SK-N-SH treated with all-trans-retinoic acid at 6 μM for 48 hours (cell line): ENCODE data around the gene LPP.

Source experiments
- ATAC-seq: fragments of 200-7000 bp; cut with Tn5 transposase; 3 replicates; pipeline ENCODE4 v1.9.1; 2020; ENCODE audit warnings: mild to moderate bottlenecking, moderate library complexity
- ARNTL ChIP-seq: fragments of 450-650 bp; formaldehyde crosslinking; IDR thresholded peaks from 2 replicates; pipeline ENCODE4 v1.5.0; 2020; ENCODE audit warnings: low read depth, mild to moderate bottlenecking, moderate library complexity, borderline replicate concordance
- BACH2 ChIP-seq: fragments of 250-450 bp; sonication (Bioruptor Pico); IDR thresholded peaks from 2 replicates; pipeline ENCODE4 v1.9.0; 2021; ENCODE audit warnings: mild to moderate bottlenecking, borderline replicate concordance
- CREB5 ChIP-seq: fragments of 250-450 bp; sonication (Bioruptor Pico); IDR thresholded peaks from 2 replicates; pipeline ENCODE4 v1.5.1; 2020; ENCODE audit warnings: low read depth, mild to moderate bottlenecking, moderate library complexity
- CSDC2 ChIP-seq: fragments of 250-450 bp; sonication (Bioruptor Pico); IDR thresholded peaks from 2 replicates; pipeline ENCODE4 v1.5.0; 2020; ENCODE audit warnings: mild to moderate bottlenecking, moderate library complexity
- ESRRG ChIP-seq: fragments of 250-450 bp; sonication (Bioruptor Pico); IDR thresholded peaks from 2 replicates; pipeline ENCODE4 v1.6.1; 2021; ENCODE audit warnings: mild to moderate bottlenecking
- GLIS3 ChIP-seq: fragments of 250-450 bp; sonication (Bioruptor Pico); IDR thresholded peaks from 2 replicates; pipeline ENCODE4 v1.5.0; 2020; ENCODE audit warnings: mild to moderate bottlenecking, moderate library complexity
- ISL1 ChIP-seq: fragments of 250-450 bp; sonication (Bioruptor Pico); IDR thresholded peaks from 2 replicates; pipeline ENCODE4 v2.1.2; 2022; ENCODE audit warnings: mild to moderate bottlenecking, moderate library complexity
- OSR1 ChIP-seq: fragments of 250-450 bp; sonication (Bioruptor Pico); IDR thresholded peaks from 2 replicates; pipeline ENCODE4 v1.8.0; 2022; ENCODE audit warnings: moderate library complexity, mild to moderate bottlenecking, inconsistent platforms
- PATZ1 ChIP-seq: fragments of 250-450 bp; sonication (Bioruptor Pico); IDR thresholded peaks from 2 replicates; pipeline ENCODE4 v1.8.0; 2020; ENCODE audit warnings: mild to moderate bottlenecking, moderate library complexity, borderline replicate concordance
- POU6F1 ChIP-seq: fragments of 250-450 bp; sonication (Bioruptor Pico); IDR thresholded peaks from 2 replicates; pipeline ENCODE4 v1.8.0; 2021; ENCODE audit warnings: low read depth, mild to moderate bottlenecking, moderate library complexity, borderline replicate concordance
- PPARA ChIP-seq: fragments of 250-450 bp; sonication (Bioruptor Pico); IDR thresholded peaks from 2 replicates; pipeline ENCODE4 v1.5.0; 2020; ENCODE audit warnings: mild to moderate bottlenecking, borderline replicate concordance
- RARB ChIP-seq: fragments of 250-450 bp; sonication (Bioruptor Pico); IDR thresholded peaks from 2 replicates; pipeline ENCODE4 v1.8.0; 2021; ENCODE audit warnings: mild to moderate bottlenecking, moderate library complexity
- SNAI2 ChIP-seq: fragments of 250-450 bp; sonication (Bioruptor Pico); IDR thresholded peaks from 2 replicates; pipeline ENCODE4 v1.5.0; 2020; ENCODE audit warnings: mild to moderate bottlenecking, moderate library complexity
- TCF4 ChIP-seq: fragments of 250-450 bp; sonication (Bioruptor Pico); IDR thresholded peaks from 2 replicates; pipeline ENCODE4 v1.8.0; 2021; ENCODE audit warnings: mild to moderate bottlenecking, moderate library complexity, borderline replicate concordance
- TOX ChIP-seq: fragments of 250-450 bp; sonication (Bioruptor Pico); IDR thresholded peaks from 2 replicates; pipeline ENCODE4 v1.8.0; 2021; ENCODE audit warnings: mild to moderate bottlenecking, moderate library complexity, borderline replicate concordance
- TSHZ2 ChIP-seq: fragments of 250-450 bp; sonication (Bioruptor Pico); IDR thresholded peaks from 2 replicates; pipeline ENCODE4 v1.5.0; 2020; ENCODE audit warnings: mild to moderate bottlenecking, moderate library complexity
- ZC3H10 ChIP-seq: fragments of 250-450 bp; sonication (Bioruptor Pico); IDR thresholded peaks from 2 replicates; pipeline ENCODE4 v1.5.1; 2021; ENCODE audit warnings: mild to moderate bottlenecking, moderate library complexity
- ZFP3 ChIP-seq: fragments of 250-450 bp; sonication (Bioruptor Pico); IDR thresholded peaks from 2 replicates; pipeline ENCODE4 v1.5.0; 2020; ENCODE audit warnings: mild to moderate bottlenecking, moderate library complexity
- ZFP30 ChIP-seq: fragments of 450-650 bp; formaldehyde crosslinking; IDR thresholded peaks from 2 replicates; pipeline ENCODE4 v1.5.0; 2022; ENCODE audit warnings: mild to moderate bottlenecking, moderate library complexity
- ZNF565 ChIP-seq: fragments of 450-650 bp; formaldehyde crosslinking; conservative IDR thresholded peaks from 2 replicates; pipeline ENCODE4 v1.5.0; 2020; ENCODE audit warnings: low read depth, mild to moderate bottlenecking, moderate library complexity
- ZNF70 ChIP-seq: fragments of 450-650 bp; formaldehyde crosslinking; IDR thresholded peaks from 2 replicates; pipeline ENCODE4 v1.5.0; 2020; ENCODE audit warnings: mild to moderate bottlenecking, moderate library complexity
- ZNF8 ChIP-seq: fragments of 450-650 bp; formaldehyde crosslinking; IDR thresholded peaks from 2 replicates; pipeline ENCODE4 v1.5.0; 2020; ENCODE audit warnings: mild to moderate bottlenecking, moderate library complexity

Gene LPP

GRCh38 chr3:188692700-188693099 lies 538.7 kb downstream of the LPP start:
- ATAC-seq: no peak
- no peak for TF ChIP-seq OSR1
- TF ChIP-seq ISL1 (CRISPR knock-in tag): no peak
- TF ChIP-seq TOX (CRISPR knock-in tag): no peak
- no peak for TF ChIP-seq ZC3H10 (CRISPR knock-in tag)
- no peak for TF ChIP-seq CSDC2
- TF ChIP-seq GLIS3 (CRISPR knock-in tag): no peak
- TF ChIP-seq TCF4: no peak
- TF ChIP-seq PPARA (CRISPR knock-in tag): no peak
- no peak for TF ChIP-seq SNAI2
- no peak for TF ChIP-seq ARNTL (CRISPR knock-in tag)
- TF ChIP-seq ZNF70: no peak
- no peak for TF ChIP-seq POU6F1 (CRISPR knock-in tag)
- TF ChIP-seq PATZ1 (CRISPR knock-in tag): no peak
- TF ChIP-seq ZNF8: no peak
- TF ChIP-seq ESRRG (CRISPR knock-in tag): no peak
- no peak for TF ChIP-seq BACH2 (CRISPR knock-in tag)
- no peak for TF ChIP-seq CREB5
- TF ChIP-seq ZFP3 (CRISPR knock-in tag): no peak
- TF ChIP-seq RARB (CRISPR knock-in tag): no peak
- TF ChIP-seq ZFP30: no peak

- ATAC-seq: no peak
- TF ChIP-seq ZFP30: no peak
- no peak for TF ChIP-seq ZNF565 (CRISPR knock-in tag)
- TF ChIP-seq, all 23 proteins: peak for 0
These were observed 539.5 kb downstream of the LPP start for GRCh38 chr3:188693435-188693834.

- ATAC-seq: no peak
- TF ChIP-seq ESRRG (CRISPR knock-in tag) (no peak), CREB5 (no peak), PATZ1 (CRISPR knock-in tag) (no peak), RARB (CRISPR knock-in tag) (no peak), ZFP30 (no peak), ZFP3 (CRISPR knock-in tag) (no peak), ZC3H10 (CRISPR knock-in tag) (no peak), ARNTL (CRISPR knock-in tag) (no peak), SNAI2 (no peak), OSR1 (no peak), TSHZ2 (CRISPR knock-in tag) (no peak)
These were observed 541.3 kb downstream of the LPP start for GRCh38 chr3:188695241-188695640.
